Posterior vena cava (tissue), 2 donors: Measurements from ENCODE around the gene SIGLEC14. TPM values are rescaled to one million over a fixed set of nuclear protein-coding genes. Genes with fewer than 3 reads are reported as not detected.
"Not testable (repeated sequence)": the region's sequence is repeated elsewhere in the genome, so short reads cannot be mapped to it uniquely, and the experiment has no call there.

ENCODE experiments used
- DNase-seq: peaks from one replicate; pipeline ENCODE4 v3.0.0-alpha.2; 2020; ENCODE audit warnings: low spot score
- intact Hi-C, 2 donors: fragments of 100-400 bp; cut with DNase I; formaldehyde crosslinking; loops; one replicate each; pipeline versions ENCODE4 v1.14.1 to v1.14.2; 2022 to 2023
- long read RNA-seq, 2 donors: library from polyadenylated mRNA; unstranded; transcript quantifications; one replicate each; pipeline ENCODE4 v2.0.0, GENCODE V29; 2020 to 2021
- total RNA-seq, 2 donors: library from RNA; stranded (reverse); fragmentation: NEBNext Ultra II Directional; extraction: Animal tissue kit (Norgen Biotek cat#: 25700); gene quantifications; one replicate each; pipeline ENCODE4 v1.2.1, GENCODE V29; 2021
- donor health status: DM: yes; HTN: yes; CAD: no.
- donor health status: DM: yes; HTN: yes; CAD: no.

Gene SIGLEC14
- 10 to 100 TPM in 1 of 2 donors, 1 to 10 TPM in 1; 4.8 to 10.3 TPM for total RNA-seq
- long read RNA-seq, donor 1, result 0 reads
- long read RNA-seq, donor 2, partial matches to known transcripts, result 1 of 1 reads
- long read RNA-seq, donor 2, other reads (novel, unspliced or antisense), result 0 of 1 reads

GRCh38 chr19:51646730-51647129 lies at the start of gene SIGLEC14:
Gene SIGLEC14, minus strand, starts transcription at chr19:51646825. Its CDS starts 66 bp downstream, at chr19:51646759.
- intact Hi-C loops, DNase-seq: not testable (repeated sequence)

GRCh38 chr19:51695702-51696315 lies 49.2 kb upstream of the SIGLEC14 start:
- no peak for DNase-seq
- intact Hi-C loops, result no loop called here

- intact Hi-C loops, result no loop called here
- DNase-seq, result no peak
These were observed 48.5 kb upstream of the SIGLEC14 start for GRCh38 chr19:51695088-51695487.

- no peak for DNase-seq
- intact Hi-C loops, result no loop called here
These were observed 47.9 kb upstream of the SIGLEC14 start for GRCh38 chr19:51694318-51695085.

- DNase-seq, result no peak
- intact Hi-C loops, result no loop called here
These were observed 47.2 kb upstream of the SIGLEC14 start for GRCh38 chr19:51693819-51694218.

GRCh38 chr19:51693260-51693659 lies 46.6 kb upstream of the SIGLEC14 start, which contains the start of gene SPACA6:
Gene SPACA6, plus strand, starts transcription at chr19:51693330. Its CDS starts 197 bp downstream, at chr19:51693527.
- intact Hi-C loops, result no loop called here
- DNase-seq, result no peak

- intact Hi-C loops, result no loop called here
- peak; percentile 83 for DNase-seq
These were observed 45.8 kb upstream of the SIGLEC14 start for GRCh38 chr19:51692468-51692867.

- intact Hi-C loops, result no loop called here
- no peak for DNase-seq
These were observed 45.2 kb upstream of the SIGLEC14 start for GRCh38 chr19:51691584-51692428.

GRCh38 chr19:51691074-51691583 lies 44.5 kb upstream of the SIGLEC14 start:
- DNase-seq, result no peak
- intact Hi-C loops, result no loop called here

GRCh38 chr19:51690454-51691073 lies 43.9 kb upstream of the SIGLEC14 start:
- DNase-seq, result peak; percentile 89
- intact Hi-C loops, result no loop called here

- intact Hi-C loops, result no loop called here
- peak; percentile 84 for DNase-seq
These were observed 43.3 kb upstream of the SIGLEC14 start for GRCh38 chr19:51689751-51690453.

- intact Hi-C loops, result no loop called here
These were observed 42.3 kb upstream of the SIGLEC14 start for GRCh38 chr19:51688671-51689571.

GRCh38 chr19:51687791-51688670 lies 41.4 kb upstream of the SIGLEC14 start:
- intact Hi-C loops, result no loop called here
- DNase-seq, result peak; percentile 90

More at GRCh38 chr19:51688671-51689571, 42.3 kb upstream of the SIGLEC14 start:
- DNase-seq, result peak; percentile 97

GRCh38 chr19:51686171-51686570 lies 39.5 kb upstream of the SIGLEC14 start:
- DNase-seq, result no peak
- intact Hi-C loops, result no loop called here

- no peak for DNase-seq
- intact Hi-C loops, result no loop called here
These were observed 34.8 kb upstream of the SIGLEC14 start for GRCh38 chr19:51681286-51681941.

GRCh38 chr19:51680474-51680873 lies 33.8 kb upstream of the SIGLEC14 start:
- intact Hi-C loops, result no loop called here
- no peak for DNase-seq
